Loucy (cell line): ENCODE results near the gene SLC25A12.

ENCODE experiments used
- H2AFZ ChIP-seq: fragments of 200-600 bp; sonication (generic); 2 replicates; pipeline ENCODE4 v1.6.0; 2016; ENCODE audit warnings: antibody characterized with exemption, mild to moderate bottlenecking, low read length, moderate library complexity
- H3F3A ChIP-seq: fragments of 200-600 bp; 2 replicates; pipeline ENCODE4 v1.6.0; 2016; ENCODE audit warnings: antibody characterized with exemption, low read depth, mild to moderate bottlenecking
- H3K27me3 ChIP-seq: fragments of 200-600 bp; sonication (generic); 2 replicates; pipeline ENCODE4 v1.6.1; 2014; ENCODE audit warnings: low read length, mild to moderate bottlenecking; ENCODE audit not compliant: insufficient read depth, poor library complexity, severe bottlenecking
- H3K36me3 ChIP-seq: fragments of 200-600 bp; sonication (generic); 2 replicates; pipeline ENCODE4 v1.6.1; 2016; ENCODE audit warnings: low read length; ENCODE audit not compliant: insufficient read depth
- H3K4me1 ChIP-seq: fragments of 200-600 bp; sonication (generic); 2 replicates; pipeline ENCODE4 v1.5.1; 2014; ENCODE audit warnings: low read length, mild to moderate bottlenecking; ENCODE audit not compliant: insufficient read depth, poor library complexity, severe bottlenecking
- H3K4me2 ChIP-seq: fragments of 200-600 bp; sonication (generic); 2 replicates; pipeline ENCODE4 v1.6.0; 2014; ENCODE audit warnings: antibody characterized with exemption, low read length, low read depth, mild to moderate bottlenecking; ENCODE audit not compliant: poor library complexity, severe bottlenecking
- H3K4me3 ChIP-seq: fragments of 200-600 bp; sonication (generic); 2 replicates; pipeline ENCODE4 v1.5.1; 2014; ENCODE audit warnings: low read length, mild to moderate bottlenecking, mixed read lengths; ENCODE audit not compliant: poor library complexity, severe bottlenecking
- H3K79me2 ChIP-seq: fragments of 200-600 bp; sonication (generic); 2 replicates; pipeline ENCODE4 v1.6.1; 2014; ENCODE audit warnings: low read length; ENCODE audit not compliant: insufficient read depth
- H3K9ac ChIP-seq: fragments of 200-600 bp; sonication (generic); 2 replicates; pipeline ENCODE4 v1.6.0; 2014; ENCODE audit warnings: mild to moderate bottlenecking, low read depth, low read length, moderate library complexity; ENCODE audit not compliant: poor library complexity, severe bottlenecking
- H3K9me2 ChIP-seq: fragments of 200-600 bp; sonication (generic); replicated peaks from 2 replicates; pipeline ENCODE4 v1.6.1; 2016; ENCODE audit warnings: low read depth, low read length, mixed read lengths
- H3K9me3 ChIP-seq: fragments of 200-600 bp; sonication (generic); 2 replicates; pipeline ENCODE4 v1.6.1; 2014; ENCODE audit warnings: mild to moderate bottlenecking, antibody characterized with exemption, low read length, low read depth; ENCODE audit not compliant: insufficient read depth
- H4K20me1 ChIP-seq: fragments of 200-600 bp; sonication (generic); 2 replicates; pipeline ENCODE4 v1.6.0; 2014; ENCODE audit warnings: antibody characterized with exemption, low read length, mild to moderate bottlenecking; ENCODE audit not compliant: insufficient read depth, poor library complexity, severe bottlenecking
- CTCF ChIP-seq: fragments of 200-600 bp; sonication (generic); conservative IDR thresholded peaks from 2 replicates; pipeline ENCODE4 v1.5.1; 2014; ENCODE audit warnings: mild to moderate bottlenecking, antibody characterized with exemption, low read length
- EZH2phosphoT487 ChIP-seq: fragments of 200-600 bp; IDR thresholded peaks from 2 replicates; pipeline ENCODE4 v1.6.1; 2018; ENCODE audit warnings: antibody characterized with exemption, mild to moderate bottlenecking, moderate library complexity, borderline replicate concordance

The SLC25A12 gene

DNA sequence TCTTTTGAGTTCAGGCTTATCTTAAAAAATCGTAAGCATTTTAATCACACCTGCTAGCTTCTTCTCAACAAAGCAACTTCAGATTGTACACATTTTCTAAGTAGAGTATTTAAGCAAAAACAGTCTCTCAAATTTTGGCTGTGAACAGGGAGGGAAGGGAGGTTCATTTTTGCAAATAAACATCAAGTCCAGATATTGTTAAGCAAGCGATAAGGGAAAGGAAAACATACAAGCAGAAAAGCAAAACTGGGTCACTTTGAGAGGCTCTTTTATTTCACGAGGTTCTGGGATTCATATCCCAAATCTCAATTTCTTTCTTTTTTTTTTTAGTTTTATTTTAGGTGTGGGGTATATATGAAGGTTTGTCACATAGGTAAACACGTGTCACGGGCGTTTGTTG, 79.9 kb downstream of the SLC25A12 start:
- Histone ChIP-seq H3K79me2 (no peaks in the 10 kb centered on the region), H2AFZ (no peak overlapping the region), H4K20me1 (no peaks in the 10 kb centered on the region), H3K27me3 (no peaks in the 10 kb centered on the region), H3K4me1 (no peaks in the 10 kb centered on the region), H3K4me2 (no peak overlapping the region), H3F3A (no peaks in the 10 kb centered on the region), H3K9ac (no peak overlapping the region), H3K36me3 (peaks cover 19% of the 10 kb centered on the region; the same call in 1 of the 2 replicates), H3K4me3 (no peak overlapping the region), H3K9me2 (no peaks in the 10 kb centered on the region), H3K9me3 (no peaks in the 10 kb centered on the region)
- TF ChIP-seq CTCF, result no peak
- no peak for TF ChIP-seq EZH2phosphoT487

GRCh38 chr2:171813729-171814128, 80.3 kb downstream of the SLC25A12 start:
- no peak for TF ChIP-seq EZH2phosphoT487
- no peak for TF ChIP-seq CTCF
- H3K27me3 ChIP-seq, result no peaks in the 10 kb centered on the region
- H3K36me3 ChIP-seq, result peaks cover 20% of the 10 kb centered on the region; the same call in 1 of the 2 replicates
- no peaks in the 10 kb centered on the region for H4K20me1 ChIP-seq
- no peaks in the 10 kb centered on the region for H3K4me1 ChIP-seq
- H3K9me3 ChIP-seq, result no peaks in the 10 kb centered on the region
- H3K4me2 ChIP-seq, result no peak overlapping the region
- no peak overlapping the region for H3K9ac ChIP-seq
- no peak overlapping the region for H3K4me3 ChIP-seq
- H3K79me2 ChIP-seq, result no peaks in the 10 kb centered on the region
- H3F3A ChIP-seq, result no peaks in the 10 kb centered on the region
- no peak overlapping the region for H2AFZ ChIP-seq
- no peaks in the 10 kb centered on the region for H3K9me2 ChIP-seq

DNA sequence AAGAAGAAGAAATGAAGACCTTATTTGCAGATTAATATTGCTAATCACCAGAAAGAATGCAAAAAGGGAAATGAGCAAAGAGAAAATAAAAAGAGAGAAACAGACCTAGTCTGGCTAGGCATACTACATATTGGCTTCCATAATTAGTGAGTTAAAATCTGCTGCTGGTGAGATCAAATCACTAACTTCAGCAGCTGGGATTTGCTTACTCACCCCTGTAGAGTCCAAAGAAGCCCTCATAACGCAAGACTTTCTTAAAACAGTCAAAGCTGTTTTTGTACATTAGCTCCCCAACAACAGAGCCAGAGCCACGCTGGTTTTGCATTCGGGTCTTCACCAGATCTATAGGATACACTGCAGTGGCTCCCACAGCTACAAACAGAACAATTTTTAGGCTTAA, 80.9 kb downstream of the SLC25A12 start:
- TF ChIP-seq EZH2phosphoT487, result no peak
- no peak for TF ChIP-seq CTCF
- H3K9ac ChIP-seq, result no peak overlapping the region
- H4K20me1 ChIP-seq, result no peaks in the 10 kb centered on the region
- no peak overlapping the region for H3K4me3 ChIP-seq
- H3K36me3 ChIP-seq, result peaks cover 20% of the 10 kb centered on the region; the same call in 1 of the 2 replicates
- H3K27me3 ChIP-seq, result no peaks in the 10 kb centered on the region
- no peaks in the 10 kb centered on the region for H3K79me2 ChIP-seq
- H3K4me1 ChIP-seq, result no peaks in the 10 kb centered on the region
- no peaks in the 10 kb centered on the region for H3F3A ChIP-seq
- H3K9me2 ChIP-seq, result no peaks in the 10 kb centered on the region
- no peak overlapping the region for H3K4me2 ChIP-seq
- no peaks in the 10 kb centered on the region for H3K9me3 ChIP-seq
- no peak overlapping the region for H2AFZ ChIP-seq
